Panc1 (cell line): ENCODE measurements around the gene MAN2A2.

ENCODE experiments used
- TF ChIP-seq, protein P1 (sequence below): fragments of 450-650 bp; IDR thresholded peaks from 2 replicates; pipeline ENCODE4 v1.5.1; 2017; ENCODE audit warnings: mild to moderate bottlenecking
- TF ChIP-seq, protein P2 (sequence below), 2 experiments: IDR thresholded peaks; 2 replicates each; pipeline ENCODE4 v1.6.1; 2011 to 2012; ENCODE audit warnings: low read depth in 2 of 2, control low read depth in 1 of 2, low read length in 1 of 2, mild to moderate bottlenecking in 1 of 2, moderate library complexity in 1 of 2; ENCODE audit not compliant: insufficient read depth in 1 of 2

DNA sequence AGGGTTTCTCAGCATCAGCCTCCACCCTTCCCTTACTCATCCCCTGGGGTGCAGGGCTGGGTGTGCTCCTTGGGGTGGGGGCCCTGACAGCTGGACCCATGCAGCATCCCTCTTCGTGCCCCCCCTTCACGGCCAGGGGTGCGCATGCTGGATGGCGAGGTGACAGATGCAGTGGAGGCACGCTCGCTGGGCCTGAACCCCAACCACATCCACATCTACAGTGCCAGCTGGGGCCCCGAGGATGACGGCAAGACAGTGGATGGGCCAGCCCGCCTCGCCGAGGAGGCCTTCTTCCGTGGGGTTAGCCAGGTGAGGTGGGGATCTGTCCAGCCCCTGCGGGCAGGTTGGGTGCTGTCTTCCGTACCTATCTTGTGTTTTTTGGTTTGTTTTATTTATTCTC lies 25.1 kb upstream of the MAN2A2 start:
- TF ChIP-seq, protein P1, sequence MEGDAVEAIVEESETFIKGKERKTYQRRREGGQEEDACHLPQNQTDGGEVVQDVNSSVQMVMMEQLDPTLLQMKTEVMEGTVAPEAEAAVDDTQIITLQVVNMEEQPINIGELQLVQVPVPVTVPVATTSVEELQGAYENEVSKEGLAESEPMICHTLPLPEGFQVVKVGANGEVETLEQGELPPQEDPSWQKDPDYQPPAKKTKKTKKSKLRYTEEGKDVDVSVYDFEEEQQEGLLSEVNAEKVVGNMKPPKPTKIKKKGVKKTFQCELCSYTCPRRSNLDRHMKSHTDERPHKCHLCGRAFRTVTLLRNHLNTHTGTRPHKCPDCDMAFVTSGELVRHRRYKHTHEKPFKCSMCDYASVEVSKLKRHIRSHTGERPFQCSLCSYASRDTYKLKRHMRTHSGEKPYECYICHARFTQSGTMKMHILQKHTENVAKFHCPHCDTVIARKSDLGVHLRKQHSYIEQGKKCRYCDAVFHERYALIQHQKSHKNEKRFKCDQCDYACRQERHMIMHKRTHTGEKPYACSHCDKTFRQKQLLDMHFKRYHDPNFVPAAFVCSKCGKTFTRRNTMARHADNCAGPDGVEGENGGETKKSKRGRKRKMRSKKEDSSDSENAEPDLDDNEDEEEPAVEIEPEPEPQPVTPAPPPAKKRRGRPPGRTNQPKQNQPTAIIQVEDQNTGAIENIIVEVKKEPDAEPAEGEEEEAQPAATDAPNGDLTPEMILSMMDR = no peak
- TF ChIP-seq, protein P2, sequence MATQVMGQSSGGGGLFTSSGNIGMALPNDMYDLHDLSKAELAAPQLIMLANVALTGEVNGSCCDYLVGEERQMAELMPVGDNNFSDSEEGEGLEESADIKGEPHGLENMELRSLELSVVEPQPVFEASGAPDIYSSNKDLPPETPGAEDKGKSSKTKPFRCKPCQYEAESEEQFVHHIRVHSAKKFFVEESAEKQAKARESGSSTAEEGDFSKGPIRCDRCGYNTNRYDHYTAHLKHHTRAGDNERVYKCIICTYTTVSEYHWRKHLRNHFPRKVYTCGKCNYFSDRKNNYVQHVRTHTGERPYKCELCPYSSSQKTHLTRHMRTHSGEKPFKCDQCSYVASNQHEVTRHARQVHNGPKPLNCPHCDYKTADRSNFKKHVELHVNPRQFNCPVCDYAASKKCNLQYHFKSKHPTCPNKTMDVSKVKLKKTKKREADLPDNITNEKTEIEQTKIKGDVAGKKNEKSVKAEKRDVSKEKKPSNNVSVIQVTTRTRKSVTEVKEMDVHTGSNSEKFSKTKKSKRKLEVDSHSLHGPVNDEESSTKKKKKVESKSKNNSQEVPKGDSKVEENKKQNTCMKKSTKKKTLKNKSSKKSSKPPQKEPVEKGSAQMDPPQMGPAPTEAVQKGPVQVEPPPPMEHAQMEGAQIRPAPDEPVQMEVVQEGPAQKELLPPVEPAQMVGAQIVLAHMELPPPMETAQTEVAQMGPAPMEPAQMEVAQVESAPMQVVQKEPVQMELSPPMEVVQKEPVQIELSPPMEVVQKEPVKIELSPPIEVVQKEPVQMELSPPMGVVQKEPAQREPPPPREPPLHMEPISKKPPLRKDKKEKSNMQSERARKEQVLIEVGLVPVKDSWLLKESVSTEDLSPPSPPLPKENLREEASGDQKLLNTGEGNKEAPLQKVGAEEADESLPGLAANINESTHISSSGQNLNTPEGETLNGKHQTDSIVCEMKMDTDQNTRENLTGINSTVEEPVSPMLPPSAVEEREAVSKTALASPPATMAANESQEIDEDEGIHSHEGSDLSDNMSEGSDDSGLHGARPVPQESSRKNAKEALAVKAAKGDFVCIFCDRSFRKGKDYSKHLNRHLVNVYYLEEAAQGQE (IDR thresholded peaks at IDR 0.05; ENCODE audit: insufficient read depth in 1 of 2, low read depth in 2 of 2, low read length in 1 of 2) = no peak
